OCI-LY1 (cell line): ENCODE measurements around the gene APC.

ENCODE experiments used
- H2AFZ ChIP-seq: fragments of 200-600 bp; sonication (generic), shearing (Covaris generic); 2 replicates; pipeline ENCODE4 v1.6.0; 2014; ENCODE audit warnings: antibody characterized with exemption, mild to moderate bottlenecking, low read length
- H3F3A ChIP-seq: fragments of 200-600 bp; sonication (generic), shearing (Covaris generic); 2 replicates; pipeline ENCODE4 v1.6.0; 2014; ENCODE audit warnings: mild to moderate bottlenecking, antibody characterized with exemption, low read length, moderate library complexity; ENCODE audit not compliant: insufficient read depth
- H3K27ac ChIP-seq: fragments of 200-600 bp; sonication (generic); 2 replicates; pipeline ENCODE4 v1.5.1; 2014; ENCODE audit warnings: low read length, mixed run types, mild to moderate bottlenecking, low read depth; ENCODE audit not compliant: poor library complexity, severe bottlenecking
- H3K27me3 ChIP-seq: fragments of 200-600 bp; sonication (generic); 2 replicates; pipeline ENCODE4 v1.6.0; 2014; ENCODE audit warnings: antibody characterized with exemption, mild to moderate bottlenecking, low read length, moderate library complexity; ENCODE audit not compliant: insufficient read depth
- H3K36me3 ChIP-seq: fragments of 200-600 bp; sonication (generic); 2 replicates; pipeline ENCODE4 v1.6.1; 2014; ENCODE audit warnings: mild to moderate bottlenecking, antibody characterized with exemption, low read length, moderate library complexity, mixed read lengths; ENCODE audit not compliant: insufficient read depth
- H3K4me1 ChIP-seq: fragments of 200-600 bp; sonication (generic); 2 replicates; pipeline ENCODE4 v1.5.1; 2014; ENCODE audit warnings: mild to moderate bottlenecking, low read length, moderate library complexity; ENCODE audit not compliant: insufficient read depth, severe bottlenecking
- H3K4me2 ChIP-seq: fragments of 200-600 bp; sonication (generic), shearing (Covaris generic); 2 replicates; pipeline ENCODE4 v1.6.1; 2014; ENCODE audit warnings: low read length
- H3K4me3 ChIP-seq: fragments of 200-600 bp; sonication (generic); 2 replicates; pipeline ENCODE4 v1.5.1; 2014; ENCODE audit warnings: low read length, low read depth, mild to moderate bottlenecking, mixed read lengths; ENCODE audit not compliant: poor library complexity, severe bottlenecking
- H3K79me2 ChIP-seq: fragments of 200-600 bp; shearing (Covaris generic); 2 replicates; pipeline ENCODE4 v1.6.1; 2016; ENCODE audit warnings: mixed run types, low read length, mixed read lengths; ENCODE audit not compliant: insufficient read depth
- H3K9ac ChIP-seq: fragments of 200-600 bp; sonication (generic), shearing (Covaris generic); 2 replicates; pipeline ENCODE4 v1.6.1; 2014; ENCODE audit warnings: mild to moderate bottlenecking, low read length, mixed read lengths
- H3K9me2 ChIP-seq: fragments of 200-600 bp; sonication (generic), shearing (Covaris generic); 2 replicates; pipeline ENCODE4 v1.6.1; 2014; ENCODE audit warnings: low read depth, mild to moderate bottlenecking, low read length, mixed read lengths
- H3K9me3 ChIP-seq: fragments of 200-600 bp; shearing (Covaris generic); 2 replicates; pipeline ENCODE4 v1.6.1; 2014; ENCODE audit warnings: low read length, mixed read lengths
- H4K20me1 ChIP-seq: fragments of 200-600 bp; sonication (generic), shearing (Covaris generic); 2 replicates; pipeline ENCODE4 v1.6.0; 2016; ENCODE audit warnings: mild to moderate bottlenecking, low read length; ENCODE audit not compliant: insufficient read depth
- CTCF ChIP-seq: fragments of 200-600 bp; sonication (generic), shearing (Covaris generic); IDR thresholded peaks from 2 replicates; pipeline ENCODE4 v1.5.1; 2017; ENCODE audit warnings: mild to moderate bottlenecking, antibody characterized with exemption, low read length, moderate library complexity, mixed read lengths
- EZH2 ChIP-seq: fragments of 200-600 bp; sonication (generic), shearing (Covaris generic); IDR thresholded peaks from 2 replicates; pipeline ENCODE4 v1.8.0; 2017; ENCODE audit warnings: borderline replicate concordance, mixed run types, mild to moderate bottlenecking, antibody characterized with exemption, low read length, moderate library complexity, mixed read lengths

Gene APC

GRCh38 chr5:112693301-112693700 is 44.4 kb upstream of the APC start:
- H3K27me3 ChIP-seq, result peaks cover 5% of the 10 kb centered on the region; the same call in 1 of the 2 replicates
- H3K36me3 ChIP-seq, result no peaks in the 10 kb centered on the region
- H4K20me1 ChIP-seq, result no peaks in the 10 kb centered on the region
- no peak overlapping the region for H3K27ac ChIP-seq
- H3K9me2 ChIP-seq, result no peaks in the 10 kb centered on the region
- H3K79me2 ChIP-seq, result no peaks in the 10 kb centered on the region
- no peaks in the 10 kb centered on the region for H3F3A ChIP-seq
- no peak overlapping the region for H3K4me2 ChIP-seq
- H2AFZ ChIP-seq, result no peak overlapping the region
- H3K9ac ChIP-seq, result no peak overlapping the region
- no peaks in the 10 kb centered on the region for H3K9me3 ChIP-seq
- no peak overlapping the region for H3K4me3 ChIP-seq
- no peaks in the 10 kb centered on the region for H3K4me1 ChIP-seq
- TF ChIP-seq CTCF, result no peak
- no peak for TF ChIP-seq EZH2

- H3K4me2 ChIP-seq, result no peak overlapping the region
- H3K4me1 ChIP-seq, result no peaks in the 10 kb centered on the region
- H3K79me2 ChIP-seq, result no peaks in the 10 kb centered on the region
- H3K9ac ChIP-seq, result no peak overlapping the region
- H3K36me3 ChIP-seq, result no peaks in the 10 kb centered on the region
- H3K27ac ChIP-seq, result no peak overlapping the region
- H2AFZ ChIP-seq, result no peak overlapping the region
- H3K4me3 ChIP-seq, result no peak overlapping the region
- H4K20me1 ChIP-seq, result no peaks in the 10 kb centered on the region
- H3K27me3 ChIP-seq, result peaks cover 5% of the 10 kb centered on the region; the same call in 1 of the 2 replicates
- TF ChIP-seq CTCF, result no peak
- TF ChIP-seq EZH2, result no peak
- H3K9me3 ChIP-seq, result 0 out of 2 replicates have a peak, but pooled peaks cover 4% of the 10 kb centered on the region
- H3F3A ChIP-seq, result no peaks in the 10 kb centered on the region
- H3K9me2 ChIP-seq, result no peaks in the 10 kb centered on the region
Measured at GRCh38 chr5:112694853-112695709, 42.6 kb upstream of the APC start.

GRCh38 chr5:112696786-112697185 is 40.9 kb upstream of the APC start:
- H2AFZ ChIP-seq, result no peak overlapping the region
- no peak overlapping the region for H3K4me3 ChIP-seq
- H3K4me2 ChIP-seq, result no peak overlapping the region
- no peaks in the 10 kb centered on the region for H3K79me2 ChIP-seq
- TF ChIP-seq EZH2 (no peak), CTCF (no peak)
- no peaks in the 10 kb centered on the region for H3F3A ChIP-seq
- H3K36me3 ChIP-seq, result no peaks in the 10 kb centered on the region
- H3K27ac ChIP-seq, result no peak overlapping the region
- H3K4me1 ChIP-seq, result no peaks in the 10 kb centered on the region
- H3K9me2 ChIP-seq, result no peaks in the 10 kb centered on the region
- H3K27me3 ChIP-seq, result no peaks in the 10 kb centered on the region
- 0 out of 2 replicates have a peak, but pooled peaks cover 4% of the 10 kb centered on the region for H3K9me3 ChIP-seq
- H4K20me1 ChIP-seq, result no peaks in the 10 kb centered on the region
- no peak overlapping the region for H3K9ac ChIP-seq
